ENCODE results near the gene ATXN2.
A peak's percentile ranks its signal among the peaks of the same experiment; 100 is the strongest.
"Not testable (repeated sequence)": the region's sequence is repeated elsewhere in the genome, so short reads cannot be mapped to it uniquely, and the experiment has no call there.

Gene ATXN2

DNA sequence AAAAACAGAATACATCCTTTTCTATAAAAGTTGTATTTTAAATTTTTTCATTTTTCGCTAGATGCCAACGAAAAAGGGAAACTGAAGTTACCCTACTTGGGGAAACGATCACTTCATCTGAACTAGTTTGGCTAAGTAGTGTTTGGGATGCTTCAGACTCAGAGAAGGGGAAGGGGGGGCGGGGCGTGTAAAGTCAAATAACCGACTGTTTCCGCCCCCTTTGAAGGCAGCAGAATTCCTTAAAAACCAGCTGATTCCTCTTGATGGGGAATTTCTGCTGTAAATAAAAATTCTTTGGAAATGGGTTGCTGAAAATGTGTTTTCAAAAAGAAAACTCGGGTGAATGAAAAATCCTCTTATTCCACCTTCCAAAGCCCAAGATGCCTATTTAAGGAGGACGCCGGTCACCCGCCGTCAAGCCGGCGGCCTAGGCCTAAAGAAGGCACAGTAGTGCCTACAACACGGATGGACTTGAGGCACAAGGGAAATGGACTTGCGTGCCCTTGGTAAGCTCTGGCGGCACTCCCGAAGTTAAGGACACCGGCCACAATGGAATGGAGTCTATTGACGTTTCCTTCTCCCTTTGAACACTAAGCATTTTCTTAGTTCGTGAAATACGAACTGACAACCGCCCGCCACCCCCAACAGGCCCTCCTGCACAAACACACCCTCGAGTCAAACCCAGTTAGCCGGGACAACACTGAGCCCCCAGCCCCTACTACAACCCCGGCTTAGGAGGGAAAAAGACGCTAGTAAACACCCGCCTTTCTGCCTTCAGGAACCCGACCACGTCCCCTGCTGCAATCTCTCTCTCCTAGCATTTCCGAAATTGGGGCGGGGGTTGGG, 1.9 kb downstream of the ATXN2 start:
- Histone ChIP-seq H3K9ac (ENCODE audit: low read length) (peak overlapping the region; percentile 74), H3K9me3 (ENCODE audit: control insufficient read depth, low read depth, low read length) (no peaks in the 10 kb centered on the region), H3K4me3 (ENCODE audit: low read length) (peak overlapping the region; percentile 89), H3K36me3 (ENCODE audit: control insufficient read depth, low read depth, low read length) (no peaks in the 10 kb centered on the region), H3K27me3 (ENCODE audit: control insufficient read depth, insufficient read depth, low read length) (no peaks in the 10 kb centered on the region), H3K27ac (ENCODE audit: low read length) (no peak overlapping the region), H3K4me1 (ENCODE audit: control insufficient read depth, low read depth, low read length) (peaks cover 15% of the 10 kb centered on the region)

- H3K27ac ChIP-seq (ENCODE audit: low read length); H3K9me3 ChIP-seq (ENCODE audit: control insufficient read depth, low read depth, low read length); H3K36me3 ChIP-seq (ENCODE audit: control insufficient read depth, low read depth, low read length); H3K9ac ChIP-seq (ENCODE audit: low read length); H3K4me3 ChIP-seq (ENCODE audit: low read length); H3K27me3 ChIP-seq (ENCODE audit: control insufficient read depth, insufficient read depth, low read length): not testable (repeated sequence)
- H3K4me1 ChIP-seq (ENCODE audit: control insufficient read depth, low read depth, low read length): peaks cover 13% of the 10 kb centered on the region
Measured at GRCh38 chr12:111595341-111595835, 3.7 kb downstream of the ATXN2 start.

DNA sequence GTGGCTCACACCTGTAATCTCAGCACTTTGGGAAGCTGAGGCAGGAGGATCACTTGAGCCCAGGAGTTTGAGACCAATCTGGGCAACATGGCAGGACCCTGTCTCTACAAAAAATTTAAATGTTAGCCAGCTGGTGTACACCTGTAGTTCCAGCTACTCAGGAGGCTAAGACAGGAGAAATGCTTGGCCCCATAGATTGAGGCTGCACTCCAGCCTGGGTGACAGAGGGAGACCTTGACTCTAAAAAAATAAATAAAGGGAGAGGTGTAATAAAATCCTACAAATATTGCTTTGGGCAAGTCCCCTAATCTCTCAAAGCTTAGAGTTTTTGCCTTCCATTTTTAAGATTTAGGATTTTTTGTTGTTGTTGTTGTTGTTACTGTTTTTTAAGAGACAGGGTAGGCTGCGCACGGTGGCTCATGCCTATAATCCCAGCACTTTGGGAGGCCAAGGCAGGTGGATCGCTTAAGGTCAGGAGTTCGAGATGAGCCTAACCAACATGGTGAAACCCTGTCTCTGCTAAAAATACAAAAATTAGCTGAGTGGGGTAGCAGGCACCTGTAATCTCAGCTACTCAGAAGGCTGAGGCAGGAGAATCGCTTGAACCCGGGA, 7.6 kb downstream of the ATXN2 start:
- not testable (repeated sequence) for H3K36me3 ChIP-seq (ENCODE audit: control insufficient read depth, low read depth, low read length); H3K4me3 ChIP-seq (ENCODE audit: low read length); H3K4me1 ChIP-seq (ENCODE audit: control insufficient read depth, low read depth, low read length); H3K27ac ChIP-seq (ENCODE audit: low read length); H3K9me3 ChIP-seq (ENCODE audit: control insufficient read depth, low read depth, low read length); H3K27me3 ChIP-seq (ENCODE audit: control insufficient read depth, insufficient read depth, low read length); H3K9ac ChIP-seq (ENCODE audit: low read length)

DNA sequence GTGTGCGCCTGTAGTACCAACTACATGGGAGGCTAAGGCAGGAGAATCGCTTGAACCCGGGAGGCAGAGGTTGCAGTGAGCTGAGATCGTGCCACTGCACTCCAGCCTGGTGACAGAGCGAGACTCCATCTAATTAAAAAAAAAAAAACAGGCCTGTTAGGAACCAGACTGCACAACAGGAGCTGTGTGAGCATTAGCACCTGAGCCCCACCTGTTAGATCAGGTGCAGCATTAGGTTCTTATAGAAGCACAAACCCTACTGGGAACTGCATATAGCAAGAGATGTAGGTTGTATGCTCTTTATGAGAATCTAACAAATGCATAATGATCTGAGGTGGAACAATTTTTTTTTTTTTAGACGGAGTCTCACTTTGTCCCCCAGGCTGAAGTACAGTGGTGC, 8.6 kb downstream of the ATXN2 start:
- H3K36me3 ChIP-seq (ENCODE audit: control insufficient read depth, low read depth, low read length): no peaks in the 10 kb centered on the region
- H3K9ac ChIP-seq (ENCODE audit: low read length): no peak overlapping the region
- no peaks in the 10 kb centered on the region for H3K4me1 ChIP-seq (ENCODE audit: control insufficient read depth, low read depth, low read length)
- no peaks in the 10 kb centered on the region for H3K9me3 ChIP-seq (ENCODE audit: control insufficient read depth, low read depth, low read length)
- no peaks in the 10 kb centered on the region for H3K27me3 ChIP-seq (ENCODE audit: control insufficient read depth, insufficient read depth, low read length)
- H3K27ac ChIP-seq (ENCODE audit: low read length): no peak overlapping the region
- no peak overlapping the region for H3K4me3 ChIP-seq (ENCODE audit: low read length)

- H3K9ac ChIP-seq (ENCODE audit: low read length): no peak overlapping the region
- H3K36me3 ChIP-seq (ENCODE audit: control insufficient read depth, low read depth, low read length): no peaks in the 10 kb centered on the region
- H3K9me3 ChIP-seq (ENCODE audit: control insufficient read depth, low read depth, low read length): no peaks in the 10 kb centered on the region
- H3K27me3 ChIP-seq (ENCODE audit: control insufficient read depth, insufficient read depth, low read length): no peaks in the 10 kb centered on the region
- no peaks in the 10 kb centered on the region for H3K4me1 ChIP-seq (ENCODE audit: control insufficient read depth, low read depth, low read length)
- H3K4me3 ChIP-seq (ENCODE audit: low read length): no peak overlapping the region
- no peak overlapping the region for H3K27ac ChIP-seq (ENCODE audit: low read length)
Measured at GRCh38 chr12:111589601-111590000, 9.5 kb downstream of the ATXN2 start.

- Histone ChIP-seq H3K4me1 (ENCODE audit: control insufficient read depth, low read depth, low read length) (no peaks in the 10 kb centered on the region), H3K27ac (ENCODE audit: low read length) (no peak overlapping the region), H3K36me3 (ENCODE audit: control insufficient read depth, low read depth, low read length) (no peaks in the 10 kb centered on the region), H3K9me3 (ENCODE audit: control insufficient read depth, low read depth, low read length) (no peaks in the 10 kb centered on the region), H3K9ac (ENCODE audit: low read length) (no peak overlapping the region), H3K4me3 (ENCODE audit: low read length) (no peak overlapping the region), H3K27me3 (ENCODE audit: control insufficient read depth, insufficient read depth, low read length) (no peaks in the 10 kb centered on the region)
Measured at GRCh38 chr12:111588010-111588409, 11.1 kb downstream of the ATXN2 start.

- Histone ChIP-seq H3K27ac (ENCODE audit: low read length) (no peak overlapping the region), H3K27me3 (ENCODE audit: control insufficient read depth, insufficient read depth, low read length) (no peaks in the 10 kb centered on the region), H3K9me3 (ENCODE audit: control insufficient read depth, low read depth, low read length) (no peaks in the 10 kb centered on the region), H3K4me1 (ENCODE audit: control insufficient read depth, low read depth, low read length) (no peaks in the 10 kb centered on the region), H3K4me3 (ENCODE audit: low read length) (no peak overlapping the region), H3K9ac (ENCODE audit: low read length) (no peak overlapping the region), H3K36me3 (ENCODE audit: control insufficient read depth, low read depth, low read length) (no peaks in the 10 kb centered on the region)
Measured at GRCh38 chr12:111586986-111587385, 12.1 kb downstream of the ATXN2 start.

DNA sequence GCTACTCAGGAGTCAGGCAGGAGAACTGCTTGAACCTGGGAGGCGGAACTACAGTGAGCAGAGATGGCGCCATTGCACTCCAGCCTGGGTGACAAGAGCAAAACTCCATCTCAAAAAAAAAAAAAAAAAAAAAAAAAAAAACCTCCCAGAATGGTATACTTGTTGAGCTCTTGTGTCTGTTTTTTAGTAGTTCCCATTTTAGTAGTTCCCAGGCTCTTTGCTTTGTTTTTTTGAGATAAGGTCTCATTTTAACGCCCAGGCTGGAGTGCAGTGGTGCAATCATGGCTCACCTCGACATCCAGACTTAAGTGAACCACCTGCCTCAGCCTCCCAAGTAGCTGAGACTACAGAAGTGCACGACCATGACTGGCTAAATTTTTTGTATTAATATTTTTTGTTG, 13.4 kb downstream of the ATXN2 start:
- Histone ChIP-seq H3K9me3 (ENCODE audit: control insufficient read depth, low read depth, low read length) (no peaks in the 10 kb centered on the region), H3K27ac (ENCODE audit: low read length) (no peak overlapping the region), H3K36me3 (ENCODE audit: control insufficient read depth, low read depth, low read length) (no peaks in the 10 kb centered on the region), H3K4me1 (ENCODE audit: control insufficient read depth, low read depth, low read length) (no peaks in the 10 kb centered on the region), H3K9ac (ENCODE audit: low read length) (no peak overlapping the region), H3K27me3 (ENCODE audit: control insufficient read depth, insufficient read depth, low read length) (no peaks in the 10 kb centered on the region), H3K4me3 (ENCODE audit: low read length) (no peak overlapping the region)

- Histone ChIP-seq H3K9me3 (ENCODE audit: control insufficient read depth, low read depth, low read length) (no peaks in the 10 kb centered on the region), H3K27me3 (ENCODE audit: control insufficient read depth, insufficient read depth, low read length) (no peaks in the 10 kb centered on the region), H3K4me1 (ENCODE audit: control insufficient read depth, low read depth, low read length) (no peaks in the 10 kb centered on the region), H3K27ac (ENCODE audit: low read length) (no peak overlapping the region), H3K4me3 (ENCODE audit: low read length) (no peak overlapping the region), H3K36me3 (ENCODE audit: control insufficient read depth, low read depth, low read length) (no peaks in the 10 kb centered on the region), H3K9ac (ENCODE audit: low read length) (no peak overlapping the region)
Measured at GRCh38 chr12:111584959-111585358, 14.2 kb downstream of the ATXN2 start.

DNA sequence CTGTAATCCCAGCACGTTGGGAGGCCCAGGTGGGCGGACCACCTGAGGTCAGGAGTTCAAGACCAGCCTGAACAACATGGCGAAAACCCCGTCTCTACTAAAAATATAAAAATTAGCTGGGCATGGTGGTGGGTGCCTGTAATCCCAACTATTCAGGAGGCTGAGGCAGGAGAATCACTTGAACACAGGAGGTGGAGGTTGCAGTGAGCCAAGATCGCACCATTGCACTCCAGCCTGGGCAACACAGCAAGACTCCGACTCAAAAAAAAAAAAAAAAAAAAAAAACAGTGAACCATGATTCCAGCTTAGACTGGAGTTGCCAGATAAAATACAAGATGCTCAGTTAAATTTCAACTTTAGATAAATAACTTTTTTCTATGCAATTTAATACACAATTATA, 15.6 kb downstream of the ATXN2 start:
- not testable (repeated sequence) for H3K27ac ChIP-seq (ENCODE audit: low read length); H3K27me3 ChIP-seq (ENCODE audit: control insufficient read depth, insufficient read depth, low read length); H3K9me3 ChIP-seq (ENCODE audit: control insufficient read depth, low read depth, low read length); H3K4me1 ChIP-seq (ENCODE audit: control insufficient read depth, low read depth, low read length); H3K4me3 ChIP-seq (ENCODE audit: low read length); H3K36me3 ChIP-seq (ENCODE audit: control insufficient read depth, low read depth, low read length); H3K9ac ChIP-seq (ENCODE audit: low read length)

DNA sequence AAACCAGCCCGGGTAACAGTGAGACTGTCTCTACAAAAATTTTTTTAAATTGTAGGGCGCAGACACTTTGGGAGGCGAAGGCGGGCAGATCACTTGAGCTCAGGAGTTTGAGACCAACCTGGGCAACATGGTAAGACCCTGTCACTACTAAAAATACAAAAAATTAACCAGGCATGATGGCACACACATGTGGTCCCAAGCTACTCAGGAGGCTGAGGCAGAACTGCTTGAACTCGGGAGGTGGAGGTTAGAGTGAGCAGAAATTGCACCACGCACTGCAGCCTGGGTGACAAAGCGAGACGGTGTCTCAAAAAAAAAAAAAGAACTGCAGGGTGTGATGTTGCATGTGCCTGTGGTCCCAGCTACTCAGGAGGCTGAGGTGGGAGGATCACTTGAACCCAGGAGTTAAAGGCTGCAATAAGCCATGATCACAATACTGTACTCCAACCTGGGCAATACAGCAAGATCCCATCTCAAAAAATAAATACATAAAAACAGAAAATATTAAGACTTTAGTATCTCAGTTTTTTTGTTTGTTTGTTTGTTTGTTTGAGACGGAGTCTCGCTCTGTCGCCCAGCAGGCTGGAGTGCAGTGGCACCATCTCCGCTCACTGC, 16.9 kb downstream of the ATXN2 start:
- H3K4me1 ChIP-seq (ENCODE audit: control insufficient read depth, low read depth, low read length): no peaks in the 10 kb centered on the region
- no peak overlapping the region for H3K27ac ChIP-seq (ENCODE audit: low read length)
- H3K36me3 ChIP-seq (ENCODE audit: control insufficient read depth, low read depth, low read length): no peaks in the 10 kb centered on the region
- H3K9me3 ChIP-seq (ENCODE audit: control insufficient read depth, low read depth, low read length): no peaks in the 10 kb centered on the region
- no peaks in the 10 kb centered on the region for H3K27me3 ChIP-seq (ENCODE audit: control insufficient read depth, insufficient read depth, low read length)
- H3K9ac ChIP-seq (ENCODE audit: low read length): no peak overlapping the region
- H3K4me3 ChIP-seq (ENCODE audit: low read length): no peak overlapping the region

Measured in iPS-18a (cell line).